Spleen (tissue), 11 donors: ENCODE data around the gene BHLHE23. TPM values are rescaled to one million over a fixed set of nuclear protein-coding genes. Genes with fewer than 3 reads are reported as not detected.

Experiments
- DNase-seq: peaks from one replicate; pipeline ENCODE4 v3.0.0-alpha.2; 2020
- H3K27ac ChIP-seq, 8 donors: fragments of 200-600 bp; sonication (generic) in 7 of 8; 1 replicate in 4 of 8; 2 replicates in 4 of 8; pipeline versions ENCODE4 v1.5.0 to v1.8.0; 2016 to 2021; ENCODE audit warnings: inconsistent platforms in 4 of 8, mild to moderate bottlenecking in 4 of 8, moderate library complexity in 1 of 8
- H3K27me3 ChIP-seq, 7 donors: fragments of 200-600 bp; sonication (generic) in 6 of 7; replicated peaks in 1 of 7; 1 replicate in 4 of 7; 2 replicates in 3 of 7; pipeline versions ENCODE4 v1.5.0 to v1.8.0; 2016 to 2021; ENCODE audit warnings: inconsistent platforms in 3 of 7, mild to moderate bottlenecking in 1 of 7
- H3K36me3 ChIP-seq, 6 donors: fragments of 200-600 bp; sonication (generic) in 5 of 6; 1 replicate in 4 of 6; 2 replicates in 2 of 6; pipeline versions ENCODE4 v1.5.0 to v1.8.0; 2016 to 2021; ENCODE audit warnings: inconsistent platforms in 2 of 6
- H3K4me1 ChIP-seq, 6 donors: fragments of 200-600 bp; sonication (generic) in 5 of 6; 1 replicate in 3 of 6; 2 replicates in 3 of 6; pipeline versions ENCODE4 v1.5.0 to v1.8.0; 2016 to 2021; ENCODE audit warnings: inconsistent platforms in 3 of 6
- H3K4me3 ChIP-seq, 8 donors: fragments of 200-600 bp; sonication (generic) in 7 of 8; 1 replicate in 4 of 8; 2 replicates in 4 of 8; pipeline versions ENCODE4 v1.5.0 to v1.8.0; 2016 to 2021; ENCODE audit warnings: inconsistent platforms in 4 of 8, mild to moderate bottlenecking in 4 of 8, moderate library complexity in 2 of 8
- H3K9me3 ChIP-seq, 8 donors: fragments of 200-600 bp; sonication (generic) in 7 of 8; 1 replicate in 4 of 8; 2 replicates in 4 of 8; pipeline versions ENCODE4 v1.5.0 to v1.8.0; 2016 to 2021; ENCODE audit warnings: inconsistent platforms in 4 of 8
- POLR2A ChIP-seq, 3 donors: fragments of 450-650 bp; IDR thresholded peaks; one replicate each; pipeline ENCODE4 v1.5.1; 2017; ENCODE audit warnings: antibody characterized with exemption in 3 of 3, mild to moderate bottlenecking in 1 of 3
- POLR2AphosphoS5 ChIP-seq, 3 donors: sonication (generic); formaldehyde crosslinking; IDR thresholded peaks; one replicate each; pipeline ENCODE4 v1.5.1; 2017; ENCODE audit warnings: antibody characterized with exemption in 3 of 3
- WGBS, 5 donors: extraction: QIAGEN DNeasy Blood & Tissue Kit in 3 of 5; methylation state at CpG; one replicate each; pipeline versions ENCODE4 v1.1.5 to v1.1.7; 2013 to 2018; 5-methylcytosine and 5-hydroxymethylcytosine counted together
- intact Hi-C: fragments of 100-400 bp; cut with DNase I; formaldehyde crosslinking; loops from one replicate; pipeline ENCODE4 v1.15.0; 2023; ENCODE audit warnings: low total_unique reads
- polyA plus RNA-seq, 3 donors: library from polyadenylated mRNA; stranded (reverse); fragments of 200-250 nt; gene quantifications; one replicate each; pipeline ENCODE4 v1.2.1, GENCODE V29; 2013
- total RNA-seq, 7 donors: library from RNA; depleted of rRNA in 3 of 7; stranded (reverse); fragments of >200 nt in 3 of 7; fragmentation: NEBNext Ultra II Directional in 4 of 7; extraction: Animal tissue kit (Norgen Biotek cat#: 25700) in 4 of 7; gene quantifications; one replicate each; pipeline versions ENCODE4 v1.1.0 to v1.2.1, GENCODE V29; 2016 to 2021
- TF ChIP-seq, protein P1 (sequence below), 11 experiments: fragments of 200-600 bp in 7 of 11; fragments of 450-650 bp in 4 of 11; sonication (generic) in 4 of 11; IDR thresholded peaks in 8 of 11; conservative IDR thresholded peaks in 3 of 11; 1 replicate in 7 of 11; 2 replicates in 4 of 11; pipeline versions ENCODE4 v1.4.0 to v1.8.0; 2016 to 2021; ENCODE audit warnings: antibody characterized with exemption in 11 of 11, inconsistent platforms in 4 of 11, mild to moderate bottlenecking in 1 of 11
- donor health status: healthy with polysubstance abuse.
- donor health status: DM: no; HTN: no; CAD: no; lungs with moderate emphysema.
- donor health status: DM: no; HTN: no; CAD: no.
- donor health status: Bipolar disorder and iron deficiency.
- donor health status: healthy.
- donor health status: DM: no; HTN: no; CAD: no.
- donor health status: DM: yes; HTN: yes; CAD: no.

The BHLHE23 gene
- total and polyA plus RNA-seq, 10 donors: not detected

DNA sequence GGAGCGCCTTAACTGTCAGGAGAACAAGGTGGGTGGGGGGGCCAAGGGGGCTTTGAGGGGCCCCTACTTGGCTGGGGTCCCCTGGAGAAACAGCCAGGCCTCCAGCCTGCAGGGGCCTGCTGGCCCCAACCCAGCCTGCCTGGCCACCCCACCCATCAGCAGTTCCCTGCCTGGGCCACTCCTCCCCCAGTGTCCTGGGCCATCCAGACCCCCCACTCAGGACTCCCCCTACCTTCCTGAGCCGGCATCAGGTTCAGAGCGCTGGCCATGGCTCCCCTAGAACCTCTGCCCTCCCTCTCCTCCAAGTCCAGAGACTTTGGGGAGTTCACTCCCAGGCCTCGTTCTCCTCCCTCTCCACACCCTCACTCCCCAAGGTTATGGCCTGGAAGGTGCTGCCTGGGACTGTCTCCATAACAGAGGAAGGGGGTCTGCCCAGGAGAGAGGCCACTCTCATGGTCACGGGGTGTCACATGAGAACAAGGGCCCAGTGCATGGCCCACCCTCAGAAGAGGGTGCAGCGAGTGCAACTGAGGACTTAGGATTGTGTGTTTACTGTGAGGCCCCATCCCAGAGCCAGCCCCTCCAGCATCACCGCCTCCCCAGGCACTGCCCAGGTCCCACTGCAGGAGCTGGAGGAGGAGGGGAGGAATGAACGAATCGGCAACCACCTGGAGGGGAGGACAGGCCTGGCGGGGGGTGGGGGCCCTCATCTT, 48.2 kb downstream of the BHLHE23 start:
- H3K27ac ChIP-seq: no peak overlapping the region
- TF ChIP-seq POLR2A (IDR thresholded peaks at IDR 0.05) (no peak), POLR2AphosphoS5 (IDR thresholded peaks at IDR 0.05) (no peak)
- TF ChIP-seq, protein P1, sequence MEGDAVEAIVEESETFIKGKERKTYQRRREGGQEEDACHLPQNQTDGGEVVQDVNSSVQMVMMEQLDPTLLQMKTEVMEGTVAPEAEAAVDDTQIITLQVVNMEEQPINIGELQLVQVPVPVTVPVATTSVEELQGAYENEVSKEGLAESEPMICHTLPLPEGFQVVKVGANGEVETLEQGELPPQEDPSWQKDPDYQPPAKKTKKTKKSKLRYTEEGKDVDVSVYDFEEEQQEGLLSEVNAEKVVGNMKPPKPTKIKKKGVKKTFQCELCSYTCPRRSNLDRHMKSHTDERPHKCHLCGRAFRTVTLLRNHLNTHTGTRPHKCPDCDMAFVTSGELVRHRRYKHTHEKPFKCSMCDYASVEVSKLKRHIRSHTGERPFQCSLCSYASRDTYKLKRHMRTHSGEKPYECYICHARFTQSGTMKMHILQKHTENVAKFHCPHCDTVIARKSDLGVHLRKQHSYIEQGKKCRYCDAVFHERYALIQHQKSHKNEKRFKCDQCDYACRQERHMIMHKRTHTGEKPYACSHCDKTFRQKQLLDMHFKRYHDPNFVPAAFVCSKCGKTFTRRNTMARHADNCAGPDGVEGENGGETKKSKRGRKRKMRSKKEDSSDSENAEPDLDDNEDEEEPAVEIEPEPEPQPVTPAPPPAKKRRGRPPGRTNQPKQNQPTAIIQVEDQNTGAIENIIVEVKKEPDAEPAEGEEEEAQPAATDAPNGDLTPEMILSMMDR (IDR thresholded peaks at IDR 0.05 in 8 of 11, conservative IDR thresholded peaks at IDR 0.05 in 3 of 11): no peak
- H3K27me3 ChIP-seq: no peaks in the 10 kb centered on the region
- no peak overlapping the region for H3K4me3 ChIP-seq
- intact Hi-C loops: no loop called here
- peaks cover 9 to 47% (median 30%) of the 10 kb centered on the region in 6 donors for H3K4me1 ChIP-seq
- peaks cover 0 to 69% (median 19%) of the 10 kb centered on the region in 6 donors for H3K36me3 ChIP-seq
- no peaks in the 10 kb centered on the region for H3K9me3 ChIP-seq
- 68 to 87% (median 80%) methylated on average over 7 to 10 of the region's 10 CpGs for WGBS, 5 donors
- DNase-seq: peak; percentile 63

DNA sequence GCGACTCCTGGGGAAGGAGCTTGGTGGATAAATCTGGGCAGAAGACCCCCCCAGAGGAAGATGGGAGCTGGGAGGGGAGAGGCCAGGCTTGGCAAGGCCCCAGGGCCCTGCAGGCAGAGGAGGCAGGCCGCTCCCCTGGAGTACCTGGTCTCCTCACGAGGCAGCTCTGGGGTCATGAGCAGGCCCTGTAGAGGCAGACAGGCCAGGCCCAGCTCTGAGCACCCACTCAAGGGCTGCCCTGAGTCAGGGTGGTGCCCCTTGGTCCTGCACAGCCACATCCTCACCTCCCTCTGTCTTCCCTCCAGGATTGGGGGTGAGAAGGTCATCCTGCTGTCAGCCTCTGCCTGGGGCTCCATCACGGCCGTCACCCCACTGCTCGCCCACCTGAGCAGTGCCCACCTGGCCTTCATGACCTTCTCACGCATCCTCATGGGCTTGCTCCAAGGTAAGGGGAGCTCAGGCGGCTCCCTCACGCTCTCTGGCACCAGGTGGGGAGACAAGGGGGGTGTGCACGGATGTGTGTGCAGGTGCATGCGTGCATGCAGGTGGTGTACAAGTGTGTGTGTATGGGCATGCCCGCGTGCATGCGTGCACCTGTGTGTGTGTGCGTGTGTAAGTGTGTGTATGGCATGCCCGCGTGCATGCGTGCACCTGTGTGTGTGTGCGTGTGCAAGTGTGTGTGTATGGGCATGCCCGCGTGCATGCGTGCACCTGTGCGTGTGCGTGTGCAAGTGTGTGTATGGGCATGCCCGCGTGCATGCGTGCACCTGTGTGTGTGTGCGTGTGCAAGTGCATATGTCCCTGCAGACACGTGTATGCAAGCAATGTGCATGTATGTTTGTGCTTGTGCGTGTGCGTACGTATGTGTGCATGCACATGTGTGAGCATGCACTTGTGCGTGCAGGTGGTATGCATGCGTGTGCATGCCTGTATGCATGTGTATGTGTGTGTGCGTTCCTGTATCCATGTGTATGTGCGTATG, 49.3 kb downstream of the BHLHE23 start:
- no peaks in the 10 kb centered on the region for H3K27me3 ChIP-seq
- TF ChIP-seq POLR2AphosphoS5 (IDR thresholded peaks at IDR 0.05) (no peak), POLR2A (IDR thresholded peaks at IDR 0.05) (no peak)
- H3K4me1 ChIP-seq: peaks cover 17 to 58% (median 41%) of the 10 kb centered on the region in 6 donors
- intact Hi-C loops: no loop called here
- DNase-seq: peak; percentile 65
- no peak overlapping the region for H3K4me3 ChIP-seq
- 91 to 97% (median 96%) methylated on average over 26 to 36 of the region's 36 CpGs for WGBS, 5 donors
- H3K36me3 ChIP-seq: peaks cover 0 to 58% (median 9%) of the 10 kb centered on the region in 6 donors
- no peak overlapping the region for H3K27ac ChIP-seq
- no peaks in the 10 kb centered on the region for H3K9me3 ChIP-seq

DNA sequence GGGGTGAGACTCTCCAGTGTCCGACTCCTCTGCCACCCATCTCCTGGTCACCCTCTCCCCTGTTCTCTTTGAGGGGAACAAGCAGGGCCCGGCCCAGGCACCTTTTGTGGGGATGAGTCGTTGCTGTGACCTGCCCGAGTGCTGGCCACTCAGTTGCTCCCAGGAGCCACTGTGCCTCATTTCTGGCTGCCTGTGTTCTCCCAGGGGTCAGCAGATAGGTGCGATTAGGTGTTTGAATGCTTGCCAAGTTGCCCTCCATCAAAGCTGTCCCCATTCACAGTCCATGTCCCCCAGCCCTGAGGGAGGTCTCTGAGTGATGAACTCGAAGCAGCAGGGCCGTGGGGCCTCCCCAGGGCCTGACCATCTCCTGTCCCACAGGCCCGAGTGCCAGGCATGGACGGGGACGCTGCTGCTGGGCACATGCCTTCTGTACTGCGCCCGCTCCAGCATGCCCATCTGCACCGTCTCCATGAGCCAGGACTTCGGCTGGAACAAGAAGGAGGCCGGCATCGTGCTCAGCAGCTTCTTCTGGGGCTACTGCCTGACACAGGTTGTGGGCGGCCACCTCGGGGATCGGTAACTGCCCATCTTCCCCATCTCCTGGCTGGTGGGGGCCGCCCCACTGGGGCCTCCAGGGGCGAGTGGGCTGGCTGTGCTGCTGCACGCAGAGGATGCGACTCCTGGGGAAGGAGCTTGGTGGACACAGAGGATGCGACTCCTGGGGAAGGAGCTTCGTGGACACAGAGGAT, 50.2 kb downstream of the BHLHE23 start:
- DNase-seq: peak; percentile 71
- TF ChIP-seq, protein P1 (IDR thresholded peaks at IDR 0.05 in 8 of 11, conservative IDR thresholded peaks at IDR 0.05 in 3 of 11): no peak
- TF ChIP-seq POLR2A (IDR thresholded peaks at IDR 0.05): no peak
- peaks cover 22 to 67% (median 49%) of the 10 kb centered on the region in 6 donors for H3K4me1 ChIP-seq
- intact Hi-C loops: no loop called here
- H3K4me3 ChIP-seq: no peak overlapping the region
- H3K36me3 ChIP-seq: peaks cover 0 to 50% (median 5%) of the 10 kb centered on the region in 6 donors
- 86 to 96% (median 94%) methylated on average over 16 to 25 of the region's 25 CpGs for WGBS, 5 donors
- no peak overlapping the region for H3K27ac ChIP-seq
- no peaks in the 10 kb centered on the region for H3K27me3 ChIP-seq
- no peaks in the 10 kb centered on the region for H3K9me3 ChIP-seq

Other genes starting within 250 kb of the BHLHE23 start
- gene MRGBP, start 210.5 kb downstream of the BHLHE23 start, total RNA-seq: 10 to 100 TPM in 4 of 7 donors, 1 to 10 TPM in 3; 8.5 to 15.7 (median 12.0) TPM
- gene MRGBP, start 210.5 kb downstream of the BHLHE23 start, polyA plus RNA-seq: 10 to 100 TPM; 10.6 to 13.1 (median 12.6) TPM
- gene OGFR, start 202.1 kb downstream of the BHLHE23 start, total RNA-seq: 10 to 100 TPM; 69.8 to 91.0 (median 78.2) TPM
- 100 to 1,000 TPM in 1 of 3 donors, 10 to 100 TPM in 2; 46.0 to 127 (median 66.9) TPM for gene OGFR, start 202.1 kb downstream of the BHLHE23 start, polyA plus RNA-seq
- gene COL9A3, start 189.9 kb downstream of the BHLHE23 start, total RNA-seq: 10 to 100 TPM in 3 of 7 donors, 1 to 10 TPM in 4; 1.2 to 16.7 (median 6.8) TPM
- 10 to 100 TPM; 10.9 to 14.7 (median 13.1) TPM for gene COL9A3, start 189.9 kb downstream of the BHLHE23 start, polyA plus RNA-seq
- 1 to 10 TPM; 4.1 to 8.8 (median 6.8) TPM for gene TCFL5, start 145.1 kb downstream of the BHLHE23 start, total RNA-seq
- gene TCFL5, start 145.1 kb downstream of the BHLHE23 start, polyA plus RNA-seq: 1 to 10 TPM; 4.5 to 6.3 (median 5.3) TPM
- 10 to 100 TPM; 61.2 to 79.6 (median 76.0) TPM for gene DIDO1, start 80.5 kb downstream of the BHLHE23 start, total RNA-seq
- 10 to 100 TPM; 17.4 to 23.2 (median 17.8) TPM for gene DIDO1, start 80.5 kb downstream of the BHLHE23 start, polyA plus RNA-seq
- 10 to 100 TPM; 26.5 to 33.3 (median 29.6) TPM for gene GID8, start 68.8 kb downstream of the BHLHE23 start, total RNA-seq
- 10 to 100 TPM in 2 of 3 donors, 1 to 10 TPM in 1; 9.7 to 12.9 (median 12.0) TPM for gene GID8, start 68.8 kb downstream of the BHLHE23 start, polyA plus RNA-seq
- 10 to 100 TPM; 18.8 to 41.9 (median 31.4) TPM for gene SLC17A9, start 54.3 kb downstream of the BHLHE23 start, total RNA-seq
- gene SLC17A9, start 54.3 kb downstream of the BHLHE23 start, polyA plus RNA-seq: 10 to 100 TPM; 34.4 to 95.3 (median 41.5) TPM
- 10 to 100 TPM; 30.8 to 41.6 (median 35.9) TPM for gene YTHDF1, start 209.2 kb upstream of the BHLHE23 start, total RNA-seq
- 10 to 100 TPM; 18.8 to 24.3 (median 21.2) TPM for gene YTHDF1, start 209.2 kb upstream of the BHLHE23 start, polyA plus RNA-seq
- 1 to 10 TPM in 3 of 7 donors, under 1 TPM in 2, not detected in 2; 0.40 to 1.3 (median 1.0) TPM for gene BIRC7, start 228.9 kb upstream of the BHLHE23 start, total RNA-seq
- 1 to 10 TPM; 1.1 to 2.9 (median 1.4) TPM for gene BIRC7, start 228.9 kb upstream of the BHLHE23 start, polyA plus RNA-seq
- gene NKAIN4, start 247.5 kb upstream of the BHLHE23 start, total RNA-seq: not detected
- under 1 TPM in 1 of 3 donors, not detected in 2; 0.09 TPM for gene NKAIN4, start 247.5 kb upstream of the BHLHE23 start, polyA plus RNA-seq